ENCODE data around the gene CFAP74. TPM values are rescaled to one million over a fixed set of nuclear protein-coding genes. Genes with fewer than 3 reads are reported as not detected.

CFAP74 gene
- total RNA-seq, 3 donors from 2014 or later (not counting 1 experiment from before 2014, with no cell fraction given) = not detected

DNA sequence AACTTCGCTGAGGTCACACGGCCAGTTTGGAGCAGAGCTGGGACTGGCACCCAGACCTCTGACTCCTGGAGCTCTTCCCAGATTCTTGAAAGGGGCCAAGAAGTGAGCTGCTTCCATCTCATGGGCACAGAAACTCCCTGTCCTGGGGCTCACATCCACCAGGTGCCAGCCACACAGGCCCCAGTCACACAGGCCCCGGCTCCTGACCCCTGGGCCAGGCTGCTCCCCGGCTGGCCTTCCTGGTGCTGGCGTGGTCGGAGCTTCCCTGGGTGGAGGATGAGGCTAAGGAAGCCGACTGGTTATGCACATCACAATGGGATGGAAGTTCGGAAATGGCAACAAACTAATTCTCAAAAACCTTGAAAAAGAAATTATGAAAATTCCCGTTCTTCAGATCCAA lies 12.5 kb upstream of the CFAP74 start:
- no peak overlapping the region for H3K4me3 Mint-ChIP-seq
- no peak overlapping the region for H3K27ac Mint-ChIP-seq
- Histone ChIP-seq H3K9me3 (ENCODE audit: control insufficient read depth, insufficient read depth, low read length) (no peaks in the 10 kb centered on the region), H3K36me3 (ENCODE audit: control insufficient read depth, insufficient read depth, low read length) (no peaks in the 10 kb centered on the region), H3K27ac (ENCODE audit: low read length) (no peak overlapping the region), H3K4me1 (ENCODE audit: control insufficient read depth, insufficient read depth, low read length) (peaks cover 4% of the 10 kb centered on the region), H3K27me3 (ENCODE audit: control insufficient read depth, insufficient read depth, low read length) (peaks cover 22% of the 10 kb centered on the region), H3K4me3 (ENCODE audit: low read length) (no peak overlapping the region)
- no peaks in the 10 kb centered on the region for H3K36me3 Mint-ChIP-seq
- no peak for ATAC-seq
- WGBS (ENCODE audit: insufficient coverage) = 88% methylated on average over 9 of the region's 9 CpGs
- DNase-seq = no peak
- no peaks in the 10 kb centered on the region for H3K9me3 Mint-ChIP-seq
- TF ChIP-seq, protein P1, sequence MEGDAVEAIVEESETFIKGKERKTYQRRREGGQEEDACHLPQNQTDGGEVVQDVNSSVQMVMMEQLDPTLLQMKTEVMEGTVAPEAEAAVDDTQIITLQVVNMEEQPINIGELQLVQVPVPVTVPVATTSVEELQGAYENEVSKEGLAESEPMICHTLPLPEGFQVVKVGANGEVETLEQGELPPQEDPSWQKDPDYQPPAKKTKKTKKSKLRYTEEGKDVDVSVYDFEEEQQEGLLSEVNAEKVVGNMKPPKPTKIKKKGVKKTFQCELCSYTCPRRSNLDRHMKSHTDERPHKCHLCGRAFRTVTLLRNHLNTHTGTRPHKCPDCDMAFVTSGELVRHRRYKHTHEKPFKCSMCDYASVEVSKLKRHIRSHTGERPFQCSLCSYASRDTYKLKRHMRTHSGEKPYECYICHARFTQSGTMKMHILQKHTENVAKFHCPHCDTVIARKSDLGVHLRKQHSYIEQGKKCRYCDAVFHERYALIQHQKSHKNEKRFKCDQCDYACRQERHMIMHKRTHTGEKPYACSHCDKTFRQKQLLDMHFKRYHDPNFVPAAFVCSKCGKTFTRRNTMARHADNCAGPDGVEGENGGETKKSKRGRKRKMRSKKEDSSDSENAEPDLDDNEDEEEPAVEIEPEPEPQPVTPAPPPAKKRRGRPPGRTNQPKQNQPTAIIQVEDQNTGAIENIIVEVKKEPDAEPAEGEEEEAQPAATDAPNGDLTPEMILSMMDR (IDR thresholded peaks at IDR 0.05) = no peak
- intact Hi-C loops (cut with micrococcal nuclease) = no loop called here
- H3K27me3 Mint-ChIP-seq (ENCODE audit: low read depth in 2 of 2) = peaks cover 36 to 45% of the 10 kb centered on the region in 2 donors
- H3K4me1 Mint-ChIP-seq = peaks cover 0 to 5% of the 10 kb centered on the region in 2 donors

DNA sequence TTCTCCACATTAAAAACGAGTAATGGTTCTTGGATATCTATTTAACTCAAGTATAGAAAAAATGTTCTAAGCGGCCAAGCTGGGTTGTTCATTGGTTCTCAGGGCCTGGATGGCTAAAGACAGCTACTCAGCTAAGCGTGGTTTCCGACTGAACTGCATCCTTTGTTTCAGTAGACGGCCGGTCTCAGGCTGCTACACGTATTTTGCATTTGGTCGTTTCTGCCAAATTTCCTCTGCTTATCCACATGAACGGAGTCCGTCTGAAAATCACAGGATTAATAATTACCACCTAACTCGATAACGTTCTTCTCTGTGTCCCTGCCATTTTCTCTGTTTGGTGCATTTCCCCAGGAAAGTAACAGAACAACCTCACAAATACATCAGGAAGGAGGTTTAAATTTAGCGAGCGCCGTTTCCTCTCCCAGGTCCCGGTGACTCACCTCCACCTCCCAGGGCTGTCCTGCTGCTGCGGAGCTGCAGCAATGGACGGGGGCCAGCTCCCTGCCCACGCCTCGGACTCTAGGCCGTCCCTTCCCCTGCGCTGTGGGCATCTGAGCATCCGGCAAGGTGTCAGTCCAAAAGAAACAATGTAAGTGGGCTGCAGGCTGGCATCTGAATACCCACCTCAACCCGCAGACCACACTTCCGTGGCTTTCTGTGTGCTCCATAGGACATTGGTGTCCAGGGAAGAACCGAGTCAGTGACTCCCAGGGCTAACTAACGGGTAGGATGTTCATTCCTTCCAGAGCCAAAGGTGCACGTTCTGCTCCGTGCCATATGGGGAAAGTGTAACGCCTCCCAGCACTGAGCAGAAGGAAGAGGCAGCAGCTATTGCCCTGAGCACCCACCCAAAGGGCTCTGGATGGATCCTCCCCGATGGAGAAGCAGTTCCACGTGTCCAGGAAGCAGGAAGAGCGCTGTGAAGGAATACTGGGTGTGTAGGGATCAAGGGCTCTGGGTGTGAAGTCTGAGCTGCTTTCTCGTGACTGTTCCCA lies 11.5 kb upstream of the CFAP74 start:
- DNase-seq (no peak), ATAC-seq (no peak)
- no peak overlapping the region for H3K27ac ChIP-seq (ENCODE audit: low read length)
- Mint-ChIP-seq H3K27me3 (ENCODE audit: low read depth in 2 of 2) (peaks cover 29 to 36% of the 10 kb centered on the region in 2 donors), H3K36me3 (no peaks in the 10 kb centered on the region), H3K9me3 (no peaks in the 10 kb centered on the region), H3K27ac (no peak overlapping the region), H3K4me1 (peaks cover 0 to 5% of the 10 kb centered on the region in 2 donors), H3K4me3 (no peak overlapping the region)
- intact Hi-C loops (cut with micrococcal nuclease) = no loop called here
- no peaks in the 10 kb centered on the region for H3K36me3 ChIP-seq (ENCODE audit: control insufficient read depth, insufficient read depth, low read length)
- no peak overlapping the region for H3K4me3 ChIP-seq (ENCODE audit: low read length)
- no peaks in the 10 kb centered on the region for H3K9me3 ChIP-seq (ENCODE audit: control insufficient read depth, insufficient read depth, low read length)
- H3K27me3 ChIP-seq (ENCODE audit: control insufficient read depth, insufficient read depth, low read length) = peaks cover 13% of the 10 kb centered on the region
- TF ChIP-seq, protein P1 (IDR thresholded peaks at IDR 0.05) = no peak
- WGBS (ENCODE audit: insufficient coverage) = 53% methylated on average over 34 of the region's 34 CpGs
- peaks cover 4% of the 10 kb centered on the region for H3K4me1 ChIP-seq (ENCODE audit: control insufficient read depth, insufficient read depth, low read length)

DNA sequence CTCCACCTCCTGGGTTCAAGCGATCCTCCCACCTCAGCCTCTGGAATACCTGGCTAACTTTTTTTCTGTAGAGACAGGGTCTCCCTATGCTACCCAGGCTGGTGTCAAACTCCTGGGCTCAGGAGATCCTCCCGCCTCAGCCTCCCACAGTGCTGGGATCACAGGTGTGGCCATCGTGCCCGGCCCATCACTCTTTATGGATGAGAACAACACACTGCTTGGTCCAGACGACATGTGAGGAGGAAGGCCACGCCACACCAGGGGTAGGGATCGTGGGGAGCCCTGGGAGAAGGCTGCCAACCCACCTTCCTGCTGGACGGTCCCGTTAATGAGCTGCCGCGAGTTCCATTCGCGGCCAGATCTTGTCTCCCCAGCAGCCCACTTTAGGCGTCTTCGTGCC lies 10.6 kb upstream of the CFAP74 start:
- Mint-ChIP-seq H3K9me3 (no peaks in the 10 kb centered on the region), H3K4me3 (no peak overlapping the region), H3K27me3 (ENCODE audit: low read depth in 2 of 2) (peaks cover 29 to 32% of the 10 kb centered on the region in 2 donors), H3K27ac (no peak overlapping the region), H3K36me3 (no peaks in the 10 kb centered on the region), H3K4me1 (peaks cover 0 to 5% of the 10 kb centered on the region in 2 donors)
- no peak for DNase-seq
- Histone ChIP-seq H3K4me3 (ENCODE audit: low read length) (no peak overlapping the region), H3K27ac (ENCODE audit: low read length) (no peak overlapping the region), H3K9me3 (ENCODE audit: control insufficient read depth, insufficient read depth, low read length) (no peaks in the 10 kb centered on the region), H3K4me1 (ENCODE audit: control insufficient read depth, insufficient read depth, low read length) (no peaks in the 10 kb centered on the region), H3K27me3 (ENCODE audit: control insufficient read depth, insufficient read depth, low read length) (peaks cover 10% of the 10 kb centered on the region), H3K36me3 (ENCODE audit: control insufficient read depth, insufficient read depth, low read length) (no peaks in the 10 kb centered on the region)
- 83% methylated on average over 15 of the region's 15 CpGs for WGBS (ENCODE audit: insufficient coverage)
- intact Hi-C loops (cut with micrococcal nuclease) = no loop called here
- TF ChIP-seq, protein P1 (IDR thresholded peaks at IDR 0.05) = no peak
- ATAC-seq = no peak
